Neutrophil (primary cell): Measurements from ENCODE around the gene KRT32.

ENCODE experiments used
- H3K27ac ChIP-seq: fragments of 200-600 bp; sonication (generic); 2 replicates; pipeline ENCODE4 v1.5.1; 2016; ENCODE audit warnings: mild to moderate bottlenecking, moderate library complexity
- H3K27me3 ChIP-seq: fragments of 200-600 bp; sonication (generic); 2 replicates; pipeline ENCODE4 v1.6.0; 2016; ENCODE audit warnings: mild to moderate bottlenecking
- H3K36me3 ChIP-seq: fragments of 200-600 bp; sonication (generic); 2 replicates; pipeline ENCODE4 v1.5.1; 2017
- H3K4me1 ChIP-seq, 2 experiments: fragments of 200-600 bp in 1 of 2; sonication (generic) in 1 of 2; 1 replicate in 1 of 2; 2 replicates in 1 of 2; pipeline versions ENCODE4 v1.5.1 to v1.6.1; 2013 to 2016; ENCODE audit warnings: low read depth in 1 of 2, low read length in 1 of 2, mild to moderate bottlenecking in 1 of 2, moderate library complexity in 1 of 2; ENCODE audit not compliant: control insufficient read depth in 1 of 2, insufficient read depth in 1 of 2
- H3K4me3 ChIP-seq, 2 experiments: fragments of 200-600 bp in 1 of 2; sonication (generic) in 1 of 2; 1 replicate in 1 of 2; 2 replicates in 1 of 2; pipeline ENCODE4 v1.5.1; 2013 to 2016; ENCODE audit warnings: low read depth in 1 of 2, low read length in 1 of 2, mild to moderate bottlenecking in 1 of 2, moderate library complexity in 1 of 2
- H3K9me3 ChIP-seq: fragments of 200-600 bp; sonication (generic); 2 replicates; pipeline ENCODE4 v1.5.1; 2016
- TF ChIP-seq, protein P1 (sequence below): fragments of 200-600 bp; sonication (generic); IDR thresholded peaks from 2 replicates; pipeline ENCODE4 v1.5.1; 2016; ENCODE audit warnings: antibody characterized with exemption

KRT32 gene

DNA sequence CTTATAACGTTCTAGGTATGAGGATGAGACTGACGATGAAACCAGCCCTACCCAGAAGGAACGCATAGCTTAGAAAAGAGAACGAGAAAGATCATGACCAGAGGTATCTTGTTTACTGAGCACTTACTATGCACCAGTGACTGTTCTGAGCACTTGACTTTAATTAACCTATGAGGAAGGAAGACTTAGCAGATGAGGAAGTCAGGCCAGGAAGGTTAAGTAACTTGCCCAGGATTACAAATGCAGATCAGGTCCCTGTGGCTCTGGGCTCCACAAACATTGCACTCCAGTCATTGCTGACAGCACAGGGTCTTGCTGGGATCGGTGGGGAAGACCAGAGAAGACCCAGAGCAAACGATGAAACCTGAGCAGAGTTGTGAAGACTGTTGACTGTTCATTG is 31.1 kb upstream of the KRT32 start:
- no peaks in the 10 kb centered on the region for H3K9me3 ChIP-seq
- TF ChIP-seq, protein P1, sequence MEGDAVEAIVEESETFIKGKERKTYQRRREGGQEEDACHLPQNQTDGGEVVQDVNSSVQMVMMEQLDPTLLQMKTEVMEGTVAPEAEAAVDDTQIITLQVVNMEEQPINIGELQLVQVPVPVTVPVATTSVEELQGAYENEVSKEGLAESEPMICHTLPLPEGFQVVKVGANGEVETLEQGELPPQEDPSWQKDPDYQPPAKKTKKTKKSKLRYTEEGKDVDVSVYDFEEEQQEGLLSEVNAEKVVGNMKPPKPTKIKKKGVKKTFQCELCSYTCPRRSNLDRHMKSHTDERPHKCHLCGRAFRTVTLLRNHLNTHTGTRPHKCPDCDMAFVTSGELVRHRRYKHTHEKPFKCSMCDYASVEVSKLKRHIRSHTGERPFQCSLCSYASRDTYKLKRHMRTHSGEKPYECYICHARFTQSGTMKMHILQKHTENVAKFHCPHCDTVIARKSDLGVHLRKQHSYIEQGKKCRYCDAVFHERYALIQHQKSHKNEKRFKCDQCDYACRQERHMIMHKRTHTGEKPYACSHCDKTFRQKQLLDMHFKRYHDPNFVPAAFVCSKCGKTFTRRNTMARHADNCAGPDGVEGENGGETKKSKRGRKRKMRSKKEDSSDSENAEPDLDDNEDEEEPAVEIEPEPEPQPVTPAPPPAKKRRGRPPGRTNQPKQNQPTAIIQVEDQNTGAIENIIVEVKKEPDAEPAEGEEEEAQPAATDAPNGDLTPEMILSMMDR, result peak; percentile 28
- H3K36me3 ChIP-seq, result no peaks in the 10 kb centered on the region
- peak overlapping the region; percentile 55 for H3K4me3 ChIP-seq
- H3K27me3 ChIP-seq, result no peaks in the 10 kb centered on the region
- peak overlapping the region; percentile 100 for H3K27ac ChIP-seq
- peaks cover 57 to 62% of the 10 kb centered on the region in 2 experiments for H3K4me1 ChIP-seq

- TF ChIP-seq, protein P1, result peak; percentile 95
- Histone ChIP-seq H3K4me3 (peak overlapping the region; percentile 55), H3K9me3 (no peaks in the 10 kb centered on the region), H3K4me1 (peaks cover 57 to 60% of the 10 kb centered on the region in 2 experiments), H3K36me3 (no peaks in the 10 kb centered on the region), H3K27me3 (no peaks in the 10 kb centered on the region), H3K27ac (peak overlapping the region; percentile 100)
These were observed 29.8 kb upstream of the KRT32 start for GRCh38 chr17:41496803-41497484.

DNA sequence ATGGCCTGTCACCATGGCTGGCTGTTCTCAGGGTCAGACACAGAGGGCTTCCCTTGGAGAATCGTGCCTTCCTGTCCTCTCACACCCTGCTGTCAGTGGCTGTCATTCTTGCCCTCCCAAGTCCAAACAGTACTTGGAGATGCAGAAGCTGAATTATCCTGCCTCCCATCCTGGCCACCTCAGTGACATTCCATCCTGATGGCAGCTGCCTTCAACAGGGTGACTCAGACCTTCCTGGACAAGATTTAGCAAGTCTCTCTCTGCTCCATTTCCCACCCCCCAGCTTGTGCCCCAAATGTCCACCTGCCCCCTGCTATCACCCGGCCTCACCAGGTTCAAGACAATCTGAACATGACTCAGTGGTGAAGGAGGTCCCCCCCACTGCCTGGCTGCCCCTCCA is 27.3 kb upstream of the KRT32 start:
- TF ChIP-seq, protein P1, result no peak
- H3K36me3 ChIP-seq, result no peaks in the 10 kb centered on the region
- H3K27ac ChIP-seq, result no peak overlapping the region
- peaks cover 34 to 47% of the 10 kb centered on the region in 2 experiments for H3K4me1 ChIP-seq
- no peaks in the 10 kb centered on the region for H3K27me3 ChIP-seq
- H3K9me3 ChIP-seq, result no peaks in the 10 kb centered on the region
- no peak overlapping the region for H3K4me3 ChIP-seq

GRCh38 chr17:41492771-41493170 is 25.6 kb upstream of the KRT32 start:
- TF ChIP-seq, protein P1, result no peak
- Histone ChIP-seq H3K27ac (no peak overlapping the region), H3K36me3 (no peaks in the 10 kb centered on the region), H3K27me3 (no peaks in the 10 kb centered on the region), H3K4me3 (no peak overlapping the region), H3K4me1 (peaks cover 17 to 30% of the 10 kb centered on the region in 2 experiments), H3K9me3 (no peaks in the 10 kb centered on the region)

- no peaks in the 10 kb centered on the region for H3K9me3 ChIP-seq
- H3K27me3 ChIP-seq, result no peaks in the 10 kb centered on the region
- H3K27ac ChIP-seq, result no peak overlapping the region
- peaks cover 12 to 26% of the 10 kb centered on the region in 2 experiments for H3K4me1 ChIP-seq
- TF ChIP-seq, protein P1, result no peak
- H3K4me3 ChIP-seq, result no peak overlapping the region
- no peaks in the 10 kb centered on the region for H3K36me3 ChIP-seq
These were observed 25.2 kb upstream of the KRT32 start for GRCh38 chr17:41492351-41492750.
